ENCODE results near the gene TICAM1. TPM values are rescaled to one million over a fixed set of nuclear protein-coding genes. Genes with fewer than 3 reads are reported as not detected.

TICAM1 gene
- total and polyA plus RNA-seq, 2 of the 8 experiments (the other 6 are each of a cell fraction or from before 2014, with no cell fraction given): 0.41 to 0.65 TPM

- Histone ChIP-seq H3K27me3 (replicated peaks in 1 of 4; ENCODE audit: control insufficient read depth in 3 of 4, extremely low read depth in 1 of 4, insufficient read depth in 3 of 4, low read length in 3 of 4) (no peaks in the 10 kb centered on the region; a peak in 1 of 7 replicates), H2AK5ac (ENCODE audit: low read depth, low read length) (no peak overlapping the region), H4K8ac (ENCODE audit: extremely low read depth, insufficient read depth, low read length) (no peak overlapping the region), H4K5ac (ENCODE audit: insufficient read length, low read depth, low read length) (no peak overlapping the region), H4K20me1 (replicated peaks in 1 of 2; ENCODE audit: control insufficient read depth in 1 of 2, insufficient read depth in 2 of 2, low read length in 2 of 2) (peaks cover 0 to under 1% of the 10 kb centered on the region in 2 experiments), H3K4me3 (ENCODE audit: extremely low read depth in 1 of 4, insufficient read depth in 2 of 4, low read depth in 3 of 4, low read length in 4 of 4) (no peak overlapping the region), H3K27ac (ENCODE audit: low read depth, low read length) (no peak overlapping the region), H3K79me1 (ENCODE audit: low read depth, low read length) (no peaks in the 10 kb centered on the region), H3K79me2 (ENCODE audit: control insufficient read depth in 1 of 2, insufficient read depth in 2 of 2, low read length in 2 of 2) (no peaks in the 10 kb centered on the region; a peak in 1 of 4 replicates), H2BK12ac (ENCODE audit: low read depth, low read length) (no peak overlapping the region), H2BK120ac (replicated peaks; ENCODE audit: low read depth, low read length) (no peak overlapping the region), H3K18ac (ENCODE audit: extremely low read depth, low read length) (no peak overlapping the region), H3K9me3 (ENCODE audit: insufficient read depth in 2 of 2, low read depth in 1 of 2, low read length in 1 of 2) (no peaks in the 10 kb centered on the region), H3K4me2 (ENCODE audit: insufficient read depth in 1 of 2, low read depth in 2 of 2, low read length in 2 of 2) (no peak overlapping the region), H3K23ac (ENCODE audit: insufficient read length) (no peak overlapping the region), H3K14ac (ENCODE audit: insufficient read length) (no peak overlapping the region), H4K91ac (replicated peaks; ENCODE audit: insufficient read length, low read length) (no peak overlapping the region), H3K4ac (replicated peaks; ENCODE audit: insufficient read length, low read depth, low read length) (no peak overlapping the region), H2BK15ac (ENCODE audit: low read length) (no peak overlapping the region), H3K9ac (replicated peaks in 1 of 4; ENCODE audit: extremely low read depth in 1 of 4, low read depth in 3 of 4, low read length in 3 of 4) (no peak overlapping the region), H2AFZ (ENCODE audit: low read length) (no peak overlapping the region), H2BK20ac (ENCODE audit: low read length) (no peak overlapping the region), H3K4me1 (replicated peaks in 1 of 4; ENCODE audit: control insufficient read depth in 3 of 4, insufficient read depth in 4 of 4, low read length in 3 of 4) (peaks cover 0 to 6% (median 1%) of the 10 kb centered on the region in 4 experiments; a peak in 3 of 7 replicates), H3K36me3 (ENCODE audit: control insufficient read depth in 2 of 4, insufficient read depth in 4 of 4, low read length in 3 of 4) (no peaks in the 10 kb centered on the region), H3K23me2 (ENCODE audit: low read depth, low read length) (no peaks in the 10 kb centered on the region; the same call in 1 of the 2 replicates), H3K56ac (replicated peaks; ENCODE audit: insufficient read length, low read depth, low read length) (no peak overlapping the region), H2BK5ac (ENCODE audit: low read depth, low read length) (no peak overlapping the region)
- FAIRE-seq (no peak), DNase-seq (ENCODE audit: low read depth in 1 of 2, low spot score in 2 of 2) (no peak)
- 76% methylated on average over 6 of the region's 6 CpGs; no CpG with 5 or more reads in 1 of the 2 experiments for WGBS, 2 experiments (ENCODE audit: extremely low coverage in 1 of 2, insufficient coverage in 1 of 2, insufficient read length in 1 of 2, insufficient replicate concordance in 2 of 2, low coverage in 1 of 2, low lambda C conversion rate in 2 of 2, missing lambda C conversion rate in 1 of 2)
- ChIA-PET CTCF (ENCODE audit: partially characterized antibody) (interaction anchor here (0.8 to 7.4 kb wide), 8 partner anchors 37 to 160 kb away, joined by 3 to 111 read pairs (median 4); no protein-coding TSS in a partner anchor), POLR2A (ENCODE audit: partially characterized antibody) (no interaction called here)
- TF ChIP-seq ATF3 (IDR thresholded peaks at IDR 0.05; ENCODE audit: insufficient read depth, low read depth, low read length) (no peak), FOSL1 (IDR thresholded peaks at IDR 0.05; ENCODE audit: insufficient read depth, low read depth, low read length) (no peak), BRCA1 (IDR thresholded peaks at IDR 0.05; ENCODE audit: low read depth, low read length) (no peak), CBX8 (IDR thresholded peaks at IDR 0.05; ENCODE audit: borderline replicate concordance, low read depth, low read length) (no peak), RXRA (IDR thresholded peaks at IDR 0.05; ENCODE audit: insufficient read depth, low read depth, low read length) (no peak), SP4 (IDR thresholded peaks at IDR 0.05; ENCODE audit: low read length) (no peak), TAF7 (optimal IDR thresholded peaks at IDR 0.05; ENCODE audit: borderline replicate concordance, low read depth, low read length) (no peak), HDAC2 (IDR thresholded peaks at IDR 0.05; ENCODE audit: borderline replicate concordance in 1 of 2, low read depth in 2 of 2, low read length in 2 of 2) (no peak), SUZ12 (IDR thresholded peaks at IDR 0.05; ENCODE audit: low read length) (no peak)
- TF ChIP-seq, protein P1, sequence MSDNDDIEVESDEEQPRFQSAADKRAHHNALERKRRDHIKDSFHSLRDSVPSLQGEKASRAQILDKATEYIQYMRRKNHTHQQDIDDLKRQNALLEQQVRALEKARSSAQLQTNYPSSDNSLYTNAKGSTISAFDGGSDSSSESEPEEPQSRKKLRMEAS (IDR thresholded peaks at IDR 0.05): no peak
Observed at GRCh38 chr19:4871711-4872110, 40.2 kb upstream of the TICAM1 start.

All from H1 (cell line).